GM23338 (cell line): Measurements from ENCODE around the gene MPDU1. TPM values are rescaled to one million over a fixed set of nuclear protein-coding genes. Genes with fewer than 3 reads are reported as not detected.

ENCODE experiments used
- ATAC-seq: fragments of 200-7000 bp; cut with Tn5 transposase; 3 replicates; pipeline ENCODE4 v1.9.1; 2020
- DNase-seq: peaks from one replicate; pipeline ENCODE4 v3.0.0-alpha.2; 2015; ENCODE audit warnings: low spot score
- H2AFZ ChIP-seq: fragments of 200-600 bp; sonication (generic); 2 replicates; pipeline ENCODE4 v1.8.0; 2016; ENCODE audit warnings: antibody characterized with exemption, mild to moderate bottlenecking, moderate library complexity
- H3F3A ChIP-seq: fragments of 200-600 bp; sonication (generic); replicated peaks from 2 replicates; pipeline ENCODE4 v1.8.0; 2017; ENCODE audit warnings: antibody characterized with exemption, mixed run types, low read depth
- H3K27ac ChIP-seq: fragments of 200-600 bp; sonication (generic); 2 replicates; pipeline ENCODE4 v1.6.1; 2016; ENCODE audit warnings: low read depth
- H3K27me3 ChIP-seq: fragments of 200-600 bp; sonication (generic); 2 replicates; pipeline ENCODE4 v1.8.0; 2016; ENCODE audit warnings: mild to moderate bottlenecking, mixed run types, moderate library complexity; ENCODE audit not compliant: insufficient read depth
- H3K36me3 ChIP-seq: fragments of 200-600 bp; sonication (generic); 2 replicates; pipeline ENCODE4 v1.8.0; 2016; ENCODE audit warnings: mild to moderate bottlenecking; ENCODE audit not compliant: insufficient read depth
- H3K4me1 ChIP-seq: fragments of 200-600 bp; sonication (generic); 2 replicates; pipeline ENCODE4 v1.8.0; 2016; ENCODE audit warnings: mild to moderate bottlenecking, moderate library complexity; ENCODE audit not compliant: insufficient read depth
- H3K4me2 ChIP-seq: fragments of 200-600 bp; sonication (generic); 2 replicates; pipeline ENCODE4 v1.7.1; 2017; ENCODE audit warnings: mixed run types
- H3K4me3 ChIP-seq: fragments of 200-600 bp; sonication (generic); 2 replicates; pipeline ENCODE4 v1.6.1; 2016; ENCODE audit warnings: mixed run types
- H3K79me2 ChIP-seq: fragments of 200-600 bp; sonication (generic); replicated peaks from 2 replicates; pipeline ENCODE4 v1.8.0; 2017; ENCODE audit warnings: mild to moderate bottlenecking; ENCODE audit not compliant: insufficient read depth
- H3K9me2 ChIP-seq: fragments of 200-600 bp; sonication (generic); 2 replicates; pipeline ENCODE4 v1.8.0; 2017; ENCODE audit not compliant: insufficient read depth
- H4K20me1 ChIP-seq: fragments of 200-600 bp; sonication (generic); replicated peaks from 2 replicates; pipeline ENCODE4 v1.8.0; 2017; ENCODE audit warnings: mild to moderate bottlenecking; ENCODE audit not compliant: insufficient read depth
- H3K27ac Mint-ChIP-seq: 2 replicates; pipeline ENCODE4 v1.8.0; 2020; ENCODE audit warnings: inconsistent platforms, mild to moderate bottlenecking, moderate library complexity, mixed read lengths
- H3K27me3 Mint-ChIP-seq: 3 replicates; pipeline ENCODE4 v1.8.0; 2022; ENCODE audit warnings: low read depth, mild to moderate bottlenecking, moderate library complexity, mixed read lengths, inconsistent platforms; ENCODE audit not compliant: insufficient read depth, poor library complexity
- H3K36me3 Mint-ChIP-seq: 3 replicates; pipeline ENCODE4 v1.8.0; 2021; ENCODE audit warnings: low read depth, mild to moderate bottlenecking, inconsistent platforms, moderate library complexity, mixed read lengths
- H3K4me1 Mint-ChIP-seq: 3 replicates; pipeline ENCODE4 v1.8.0; 2020; ENCODE audit warnings: mild to moderate bottlenecking, inconsistent platforms, mixed read lengths
- H3K4me3 Mint-ChIP-seq: 3 replicates; pipeline ENCODE4 v1.8.0; 2021; ENCODE audit warnings: moderate library complexity, mild to moderate bottlenecking, inconsistent platforms, mixed read lengths
- H3K9me3 Mint-ChIP-seq: 3 replicates; pipeline ENCODE4 v1.8.0; 2020; ENCODE audit warnings: moderate library complexity, mild to moderate bottlenecking, inconsistent platforms, mixed read lengths
- NANOG ChIP-seq: IDR thresholded peaks from 2 replicates; pipeline ENCODE4 v1.6.1; 2016; ENCODE audit warnings: antibody characterized with exemption, borderline replicate concordance
- POLR2AphosphoS5 ChIP-seq: IDR thresholded peaks from 2 replicates; pipeline ENCODE4 v1.6.1; 2016; ENCODE audit warnings: antibody characterized with exemption, low read depth
- STAT1 ChIP-seq: IDR thresholded peaks from one replicate; pipeline ENCODE4 v1.6.1; 2016; ENCODE audit warnings: antibody characterized with exemption; ENCODE audit not compliant: unreplicated experiment
- ZNF114 ChIP-seq: fragments of 250-450 bp; sonication (Bioruptor Pico); IDR thresholded peaks from 2 replicates; pipeline ENCODE4 v1.5.0; 2020; ENCODE audit warnings: mild to moderate bottlenecking, moderate library complexity
- ZNF331 ChIP-seq: fragments of 250-450 bp; sonication (Bioruptor Pico); IDR thresholded peaks from 2 replicates; pipeline ENCODE4 v1.5.0; 2020; ENCODE audit warnings: low read depth, mild to moderate bottlenecking, moderate library complexity
- polyA plus RNA-seq: library from polyadenylated mRNA; unstranded; fragments of >200 nt; fragmentation: Nextera tagmentation; extraction: Ambion mirVana; gene quantifications from 2 replicates; pipeline ENCODE4 v1.2.1, GENCODE V29; 2016
- total RNA-seq: library from RNA; depleted of rRNA; stranded (reverse); fragments of >200 nt; shearing (Covaris generic); gene quantifications from 2 replicates; pipeline ENCODE4 v1.2.3, GENCODE V29; 2014
- TF ChIP-seq, protein P1 (sequence below): fragments of 250-450 bp; sonication (Bioruptor Pico); IDR thresholded peaks from 2 replicates; pipeline ENCODE4 v1.5.0; 2020; ENCODE audit warnings: mild to moderate bottlenecking, moderate library complexity

MPDU1 gene
- total and polyA plus RNA-seq, 2 experiments from 2014 or later = 65.1 to 216 TPM

DNA sequence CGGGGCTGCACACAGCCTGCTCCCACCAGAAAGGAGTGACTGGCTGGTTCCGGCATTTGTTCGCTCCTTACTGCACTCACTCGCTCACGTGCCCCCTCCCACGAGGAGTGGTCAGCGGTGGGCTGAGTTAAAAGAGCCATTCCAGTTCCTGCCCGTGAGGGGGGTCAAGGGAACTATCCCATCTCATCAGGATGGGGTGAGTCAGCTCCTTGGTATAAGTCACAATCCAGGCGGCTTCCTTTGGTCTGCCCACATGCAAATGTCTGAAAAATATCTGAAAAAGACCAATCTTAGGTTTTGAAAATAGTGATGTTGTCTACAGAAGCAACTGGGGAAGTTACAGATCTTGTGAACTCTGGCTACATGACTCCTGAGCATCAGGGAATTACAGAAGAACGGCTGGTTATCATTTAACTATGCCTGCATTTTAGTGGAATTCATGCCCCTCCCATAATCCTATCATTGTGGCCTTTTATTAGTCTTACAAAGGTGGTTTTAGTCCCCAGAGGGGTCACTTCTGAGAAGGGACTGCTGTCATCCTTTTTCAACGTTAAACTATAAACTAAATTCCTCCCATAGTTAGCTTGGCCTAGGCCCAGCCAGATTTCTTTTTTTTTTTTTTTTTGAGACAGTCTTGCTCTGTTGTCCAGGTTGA lies 44.6 kb upstream of the MPDU1 start:
- no peak overlapping the region; the same call in 1 of the 2 replicates for H2AFZ ChIP-seq
- H3K27ac ChIP-seq = no peak overlapping the region

More for the DNA sequence above, 44.6 kb upstream of the MPDU1 start:
- no peaks in the 10 kb centered on the region for H3K4me1 ChIP-seq
- no peak overlapping the region for H3K4me3 ChIP-seq
- DNase-seq = no peak
- Mint-ChIP-seq H3K4me3 (no peak overlapping the region), H3K27ac (no peak overlapping the region), H3K27me3 (peaks cover 11% of the 10 kb centered on the region), H3K36me3 (no peaks in the 10 kb centered on the region), H3K4me1 (no peaks in the 10 kb centered on the region), H3K9me3 (no peaks in the 10 kb centered on the region)
- no peak for ATAC-seq
- TF ChIP-seq ZNF114 (CRISPR knock-in tag) (no peak), POLR2AphosphoS5 (no peak), NANOG (no peak), STAT1 (no peak), ZNF331 (CRISPR knock-in tag) (no peak)
- TF ChIP-seq, protein P1, sequence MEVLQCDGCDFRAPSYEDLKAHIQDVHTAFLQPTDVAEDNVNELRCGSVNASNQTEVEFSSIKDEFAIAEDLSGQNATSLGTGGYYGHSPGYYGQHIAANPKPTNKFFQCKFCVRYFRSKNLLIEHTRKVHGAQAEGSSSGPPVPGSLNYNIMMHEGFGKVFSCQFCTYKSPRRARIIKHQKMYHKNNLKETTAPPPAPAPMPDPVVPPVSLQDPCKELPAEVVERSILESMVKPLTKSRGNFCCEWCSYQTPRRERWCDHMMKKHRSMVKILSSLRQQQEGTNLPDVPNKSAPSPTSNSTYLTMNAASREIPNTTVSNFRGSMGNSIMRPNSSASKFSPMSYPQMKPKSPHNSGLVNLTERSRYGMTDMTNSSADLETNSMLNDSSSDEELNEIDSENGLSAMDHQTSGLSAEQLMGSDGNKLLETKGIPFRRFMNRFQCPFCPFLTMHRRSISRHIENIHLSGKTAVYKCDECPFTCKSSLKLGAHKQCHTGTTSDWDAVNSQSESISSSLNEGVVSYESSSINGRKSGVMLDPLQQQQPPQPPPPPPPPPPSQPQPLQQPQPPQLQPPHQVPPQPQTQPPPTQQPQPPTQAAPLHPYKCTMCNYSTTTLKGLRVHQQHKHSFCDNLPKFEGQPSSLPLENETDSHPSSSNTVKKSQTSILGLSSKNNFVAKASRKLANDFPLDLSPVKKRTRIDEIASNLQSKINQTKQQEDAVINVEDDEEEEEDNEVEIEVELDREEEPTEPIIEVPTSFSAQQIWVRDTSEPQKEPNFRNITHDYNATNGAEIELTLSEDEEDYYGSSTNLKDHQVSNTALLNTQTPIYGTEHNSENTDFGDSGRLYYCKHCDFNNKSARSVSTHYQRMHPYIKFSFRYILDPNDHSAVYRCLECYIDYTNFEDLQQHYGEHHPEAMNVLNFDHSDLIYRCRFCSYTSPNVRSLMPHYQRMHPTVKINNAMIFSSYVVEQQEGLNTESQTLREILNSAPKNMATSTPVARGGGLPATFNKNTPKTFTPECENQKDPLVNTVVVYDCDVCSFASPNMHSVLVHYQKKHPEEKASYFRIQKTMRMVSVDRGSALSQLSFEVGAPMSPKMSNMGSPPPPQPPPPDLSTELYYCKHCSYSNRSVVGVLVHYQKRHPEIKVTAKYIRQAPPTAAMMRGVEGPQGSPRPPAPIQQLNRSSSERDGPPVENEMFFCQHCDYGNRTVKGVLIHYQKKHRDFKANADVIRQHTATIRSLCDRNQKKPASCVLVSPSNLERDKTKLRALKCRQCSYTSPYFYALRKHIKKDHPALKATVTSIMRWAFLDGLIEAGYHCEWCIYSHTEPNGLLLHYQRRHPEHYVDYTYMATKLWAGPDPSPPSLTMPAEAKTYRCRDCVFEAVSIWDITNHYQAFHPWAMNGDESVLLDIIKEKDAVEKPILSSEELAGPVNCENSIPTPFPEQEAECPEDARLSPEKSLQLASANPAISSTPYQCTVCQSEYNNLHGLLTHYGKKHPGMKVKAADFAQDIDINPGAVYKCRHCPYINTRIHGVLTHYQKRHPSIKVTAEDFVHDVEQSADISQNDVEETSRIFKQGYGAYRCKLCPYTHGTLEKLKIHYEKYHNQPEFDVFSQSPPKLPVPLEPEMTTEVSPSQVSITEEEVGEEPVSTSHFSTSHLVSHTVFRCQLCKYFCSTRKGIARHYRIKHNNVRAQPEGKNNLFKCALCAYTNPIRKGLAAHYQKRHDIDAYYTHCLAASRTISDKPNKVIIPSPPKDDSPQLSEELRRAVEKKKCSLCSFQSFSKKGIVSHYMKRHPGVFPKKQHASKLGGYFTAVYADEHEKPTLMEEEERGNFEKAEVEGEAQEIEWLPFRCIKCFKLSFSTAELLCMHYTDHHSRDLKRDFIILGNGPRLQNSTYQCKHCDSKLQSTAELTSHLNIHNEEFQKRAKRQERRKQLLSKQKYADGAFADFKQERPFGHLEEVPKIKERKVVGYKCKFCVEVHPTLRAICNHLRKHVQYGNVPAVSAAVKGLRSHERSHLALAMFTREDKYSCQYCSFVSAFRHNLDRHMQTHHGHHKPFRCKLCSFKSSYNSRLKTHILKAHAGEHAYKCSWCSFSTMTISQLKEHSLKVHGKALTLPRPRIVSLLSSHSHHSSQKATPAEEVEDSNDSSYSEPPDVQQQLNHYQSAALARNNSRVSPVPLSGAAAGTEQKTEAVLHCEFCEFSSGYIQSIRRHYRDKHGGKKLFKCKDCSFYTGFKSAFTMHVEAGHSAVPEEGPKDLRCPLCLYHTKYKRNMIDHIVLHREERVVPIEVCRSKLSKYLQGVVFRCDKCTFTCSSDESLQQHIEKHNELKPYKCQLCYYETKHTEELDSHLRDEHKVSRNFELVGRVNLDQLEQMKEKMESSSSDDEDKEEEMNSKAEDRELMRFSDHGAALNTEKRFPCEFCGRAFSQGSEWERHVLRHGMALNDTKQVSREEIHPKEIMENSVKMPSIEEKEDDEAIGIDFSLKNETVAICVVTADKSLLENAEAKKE (CRISPR knock-in tag) = no peak
- H3K27me3 ChIP-seq = no peaks in the 10 kb centered on the region
- no peaks in the 10 kb centered on the region for H3K36me3 ChIP-seq
- H3F3A ChIP-seq = no peaks in the 10 kb centered on the region
- H3K79me2 ChIP-seq = no peaks in the 10 kb centered on the region
- no peak overlapping the region for H3K4me2 ChIP-seq
- no peaks in the 10 kb centered on the region for H4K20me1 ChIP-seq
- no peaks in the 10 kb centered on the region for H3K9me2 ChIP-seq
